Measurements from ENCODE around the gene THSD4.
"Not testable (repeated sequence)": the region's sequence is repeated elsewhere in the genome, so short reads cannot be mapped to it uniquely, and the experiment has no call there.

THSD4 gene

DNA sequence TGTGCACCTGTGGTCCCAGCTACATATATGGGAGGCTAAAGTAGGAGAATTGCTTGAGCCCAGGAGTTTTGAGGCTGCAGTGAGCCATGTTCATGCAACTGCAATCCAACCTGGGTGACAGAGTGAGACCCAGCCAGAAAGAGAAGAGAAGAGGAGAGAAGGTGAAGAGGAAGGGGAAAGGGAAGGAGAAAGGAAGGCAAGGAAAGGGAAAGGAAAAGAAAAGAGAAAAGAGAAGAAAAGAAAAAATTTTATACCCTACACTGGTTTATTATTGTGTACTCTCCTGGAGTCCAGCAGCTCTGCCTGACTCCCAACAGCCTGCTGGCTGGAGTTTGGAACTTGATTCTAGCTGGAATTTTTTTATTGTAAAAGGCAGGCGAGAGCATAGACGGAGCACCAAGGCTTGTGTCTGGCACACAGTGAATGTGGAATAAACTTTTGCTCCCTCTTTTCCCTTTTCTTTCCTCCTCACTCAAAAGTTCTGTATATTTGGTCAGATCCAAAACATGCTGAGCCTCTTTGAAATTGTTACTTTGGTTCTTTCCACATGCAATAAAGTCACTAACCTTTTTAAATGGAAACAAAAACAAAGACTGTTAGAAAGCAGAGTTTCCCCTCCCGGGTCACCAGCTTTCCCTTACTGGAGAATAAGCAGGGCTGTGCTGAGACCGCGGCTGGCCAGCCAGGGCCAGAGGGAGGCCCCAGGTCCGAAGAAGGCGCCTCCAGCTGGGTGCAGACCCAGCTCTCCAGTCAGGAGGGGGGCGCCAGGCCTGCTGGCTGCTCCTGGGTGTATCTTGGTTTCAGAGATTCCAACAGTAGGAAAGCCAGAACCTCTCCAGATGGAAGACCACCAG lies 9.9 kb downstream of the THSD4 start:
- DNase-seq: no peak

DNA sequence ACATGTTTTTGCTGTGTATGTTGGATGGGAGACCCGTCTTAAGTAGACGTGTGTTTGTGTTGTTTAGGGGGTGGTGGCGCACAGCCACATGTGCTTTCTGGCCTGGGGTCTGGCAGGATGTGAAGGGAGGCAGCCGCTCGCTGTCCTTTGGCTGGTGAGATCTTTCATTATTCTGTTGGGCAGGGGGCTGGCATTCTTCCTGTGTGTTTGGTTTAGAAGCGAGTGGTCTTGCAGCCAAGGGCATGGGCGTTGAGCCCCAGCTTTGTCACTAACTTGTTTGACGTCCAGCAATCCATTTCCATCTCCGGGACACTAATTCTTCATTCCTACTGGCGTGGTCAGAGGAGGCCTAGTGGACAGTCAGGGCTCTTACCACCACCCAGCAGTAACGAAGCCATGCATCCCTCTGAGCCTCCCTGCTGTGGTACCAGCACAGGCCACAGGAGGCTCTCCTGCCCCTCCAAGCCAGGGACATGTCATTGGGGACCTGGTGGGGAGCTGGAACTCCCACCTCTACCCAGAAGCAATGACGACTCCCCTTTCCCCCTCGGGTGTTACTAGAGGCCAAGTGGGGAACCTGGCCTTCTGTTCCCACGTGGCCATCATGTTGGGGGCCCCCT lies 10.7 kb downstream of the THSD4 start:
- no peak for DNase-seq

DNA sequence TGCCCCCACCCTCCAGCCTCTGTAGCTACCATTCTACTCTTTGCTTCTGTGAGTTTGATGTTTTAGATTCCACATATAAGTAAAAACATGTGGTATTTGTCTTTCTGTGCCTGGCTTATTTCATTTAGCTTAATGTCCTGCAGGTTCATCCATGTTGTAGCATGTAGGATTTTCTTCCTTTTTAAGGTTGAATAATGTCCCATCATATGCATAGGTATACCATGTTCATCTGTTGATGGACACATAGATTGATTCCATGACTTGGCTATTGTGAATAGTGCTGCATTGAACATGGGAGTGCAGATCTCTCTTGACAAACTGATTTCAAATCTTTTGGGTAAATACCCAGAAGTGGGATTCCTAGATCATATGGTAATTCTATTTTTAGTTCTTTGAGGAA lies 11.8 kb downstream of the THSD4 start:
- no peak for DNase-seq

DNA sequence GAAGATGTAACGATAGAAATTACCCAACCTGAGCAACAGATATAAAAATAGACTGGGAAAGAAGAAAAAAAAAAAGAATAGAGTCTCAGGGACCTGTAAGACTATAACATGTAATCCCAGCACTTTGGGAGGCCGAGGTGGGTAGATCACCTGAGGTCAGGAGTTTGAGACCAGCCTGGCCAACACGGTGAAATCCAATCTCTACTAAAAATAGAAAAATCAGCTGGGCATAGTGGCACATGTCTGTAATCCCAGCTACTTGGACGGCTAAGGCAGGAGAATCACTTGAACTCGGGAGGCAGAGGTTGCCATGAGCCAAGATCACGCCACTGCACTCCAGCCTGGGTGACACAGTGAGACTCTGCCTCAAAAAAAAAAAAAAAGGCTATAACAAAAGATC lies 12.9 kb downstream of the THSD4 start:
- DNase-seq: not testable (repeated sequence)

DNA sequence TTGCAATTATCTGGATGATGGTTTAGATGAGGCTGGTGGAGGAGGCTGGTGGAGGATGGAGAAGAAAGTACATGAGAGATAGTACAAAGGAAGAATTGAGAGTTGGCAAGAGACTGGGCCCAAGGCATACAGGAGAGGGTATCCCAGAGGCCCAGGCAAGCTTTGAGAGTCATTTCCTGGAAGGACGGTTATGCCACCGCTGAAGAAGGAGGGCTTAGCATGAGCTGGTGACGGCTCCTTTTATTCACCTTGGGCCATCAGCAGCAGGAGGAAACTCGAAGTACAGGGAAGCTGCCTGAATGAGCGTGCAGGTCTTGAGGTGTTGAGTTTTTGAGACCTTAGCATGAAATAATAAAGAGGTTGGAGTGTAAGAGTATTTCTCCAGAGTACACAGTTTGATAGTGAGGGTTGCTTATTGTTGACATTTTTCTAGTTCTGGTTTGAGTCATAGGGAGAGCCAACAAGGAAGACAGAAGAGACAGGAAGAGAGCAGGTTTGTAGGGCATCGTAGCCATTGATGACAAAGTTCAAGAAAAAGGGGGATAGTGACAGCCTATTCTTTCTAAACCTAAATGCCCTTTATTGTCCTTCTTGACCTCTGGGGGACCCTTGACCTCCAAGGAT lies 13.8 kb downstream of the THSD4 start:
- no peak for DNase-seq

DNA sequence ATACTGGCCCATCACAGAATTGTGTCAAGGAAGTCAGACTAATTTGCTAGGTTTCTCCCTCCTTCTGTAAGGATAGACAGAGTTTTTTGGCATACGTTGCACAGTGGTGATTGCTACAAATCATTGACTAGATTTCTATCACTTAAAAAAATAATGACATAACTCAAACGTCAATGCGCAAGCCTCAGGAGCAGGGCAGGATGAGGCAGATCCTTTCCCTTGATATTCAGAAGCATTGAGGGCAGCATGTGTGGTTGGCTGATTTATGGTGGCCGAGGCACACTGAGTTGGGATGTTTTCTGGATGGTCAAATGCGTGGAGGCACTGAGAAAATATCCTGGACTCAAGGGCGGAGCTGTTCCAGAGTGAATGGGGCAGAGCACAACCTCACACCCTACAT lies 14.4 kb downstream of the THSD4 start:
- no peak for DNase-seq

DNA sequence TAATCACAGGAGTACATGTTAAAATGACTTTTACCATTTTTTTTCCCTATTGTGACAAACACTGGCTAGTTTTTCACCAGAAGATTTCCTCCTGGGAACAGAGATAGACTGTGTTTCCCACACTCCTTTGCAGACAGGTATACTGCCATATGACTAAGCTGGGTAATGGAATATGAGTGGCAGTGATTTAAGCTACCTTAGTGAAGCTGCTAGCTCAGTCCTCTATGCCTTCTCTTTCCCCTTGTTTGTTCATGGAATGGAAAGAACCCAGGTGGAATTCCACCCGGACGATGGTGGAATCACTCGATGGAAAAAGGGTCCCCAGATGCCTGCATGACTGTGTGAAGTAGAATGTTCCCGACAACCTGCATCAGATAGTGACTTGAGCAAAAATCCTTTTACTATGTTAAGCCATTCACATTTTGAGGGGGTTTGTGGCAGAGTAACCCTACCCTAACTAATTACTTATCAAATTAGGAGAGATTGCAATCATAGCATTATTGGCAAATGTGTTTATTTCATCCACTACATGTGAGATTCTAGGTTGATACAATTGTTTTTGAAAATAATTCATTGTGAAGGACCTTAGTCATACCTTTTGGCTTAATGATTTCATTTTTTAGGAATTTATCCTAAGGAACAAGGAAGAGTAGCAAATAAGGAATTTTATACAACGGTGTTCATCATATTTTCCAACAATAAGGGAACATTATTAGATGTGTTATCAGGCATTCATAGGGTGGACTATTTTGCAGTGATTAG lies 16.5 kb downstream of the THSD4 start:
- DNase-seq: no peak

DNA sequence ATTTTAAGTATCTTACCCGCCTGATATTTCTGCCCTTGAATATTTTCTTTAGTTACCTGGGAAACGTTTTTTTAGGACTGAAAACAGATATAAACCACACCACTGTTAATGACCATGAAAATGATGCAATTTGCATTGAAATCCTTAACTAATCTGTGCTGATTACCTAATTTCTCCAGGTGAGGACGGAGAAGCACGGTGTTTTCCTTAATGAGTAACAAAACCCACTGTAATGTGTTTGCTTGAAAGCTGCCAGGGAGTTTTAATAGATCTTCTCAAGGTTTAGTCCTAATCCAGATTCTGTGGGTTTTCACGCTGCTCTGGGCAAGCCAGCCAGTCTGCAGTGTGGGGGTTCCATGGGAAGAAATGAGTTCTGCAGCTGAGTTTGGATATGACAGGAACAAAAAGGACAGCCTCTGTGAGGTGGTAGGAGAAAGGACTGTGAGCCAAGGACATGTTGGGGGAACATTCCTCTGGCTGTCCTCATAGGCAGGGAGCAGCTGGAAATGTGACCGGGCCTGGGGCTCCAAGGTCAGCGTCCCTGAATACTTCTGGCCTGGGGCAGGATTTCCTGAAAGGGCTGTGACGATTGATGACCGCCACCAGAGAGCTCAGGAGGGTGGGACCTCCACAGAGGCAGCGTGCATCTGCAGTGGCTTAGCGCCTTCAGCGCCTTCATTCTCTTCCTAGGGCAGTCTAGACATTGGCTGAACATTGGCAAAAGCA lies 18.6 kb downstream of the THSD4 start:
- DNase-seq: no peak

DNA sequence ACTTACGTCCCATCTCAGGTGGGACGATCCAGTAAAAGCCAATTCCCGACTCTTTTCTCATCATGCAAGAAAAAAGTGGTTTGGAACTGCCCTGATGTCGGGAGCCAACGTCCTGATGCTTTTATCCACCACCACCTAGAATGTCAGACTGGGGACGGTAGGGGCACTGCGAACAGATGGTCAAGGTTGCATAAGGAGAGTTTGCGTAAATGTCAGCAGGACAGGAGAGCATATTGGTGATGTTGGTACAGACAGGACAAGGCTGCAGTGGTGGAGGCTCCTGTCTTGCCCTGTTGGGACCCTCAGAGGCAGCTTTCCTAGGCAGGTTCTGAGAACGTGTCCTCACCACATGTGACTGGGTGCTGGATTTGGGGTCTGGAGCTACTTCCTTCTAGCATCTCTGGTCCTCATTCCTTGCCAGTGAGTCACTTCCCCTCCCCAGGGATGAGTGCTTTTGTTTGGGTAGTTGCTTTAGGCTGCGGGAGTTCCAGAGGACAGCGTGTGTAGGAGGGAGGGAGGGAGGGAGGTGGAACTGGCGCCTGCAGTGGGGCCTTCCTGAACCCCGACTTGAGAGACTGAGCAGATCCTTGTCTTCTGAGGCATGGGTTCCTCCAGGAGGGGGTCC lies 21.0 kb downstream of the THSD4 start:
- no peak for DNase-seq

DNA sequence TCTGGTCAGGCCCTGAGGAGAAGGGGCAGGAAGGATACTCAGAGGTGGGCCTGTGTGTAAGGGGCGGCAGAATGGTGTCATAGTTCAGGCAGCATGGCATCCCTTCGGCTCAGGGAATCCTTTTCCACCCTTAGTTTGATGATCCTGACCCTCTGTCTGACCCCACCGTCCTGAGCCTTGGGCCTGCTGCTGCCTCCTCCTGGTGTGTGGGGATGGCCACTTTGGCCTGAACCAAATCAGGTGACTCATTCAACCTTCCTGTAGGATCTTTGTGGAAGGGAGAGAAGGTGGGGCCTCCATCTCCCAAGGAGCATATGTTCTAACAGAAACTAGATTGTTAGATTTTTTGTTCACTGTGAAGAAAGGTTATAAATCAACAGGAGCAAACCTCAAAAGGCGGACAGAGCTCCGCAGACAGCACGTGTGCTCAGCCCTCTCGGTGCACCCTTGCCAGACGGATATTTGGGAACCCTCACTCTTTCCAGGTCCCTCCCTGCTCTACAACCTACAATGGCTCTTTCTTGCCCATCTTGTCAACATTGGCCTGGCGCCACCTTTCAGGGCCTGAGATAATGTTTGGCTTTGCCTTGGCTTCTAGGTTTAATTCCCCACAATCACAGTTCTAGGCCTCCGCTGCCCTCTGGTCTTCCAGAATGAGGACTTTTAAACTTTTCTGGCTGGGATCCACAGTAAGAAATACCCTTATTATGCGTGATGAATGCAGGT lies 21.7 kb downstream of the THSD4 start:
- DNase-seq: no peak

DNA sequence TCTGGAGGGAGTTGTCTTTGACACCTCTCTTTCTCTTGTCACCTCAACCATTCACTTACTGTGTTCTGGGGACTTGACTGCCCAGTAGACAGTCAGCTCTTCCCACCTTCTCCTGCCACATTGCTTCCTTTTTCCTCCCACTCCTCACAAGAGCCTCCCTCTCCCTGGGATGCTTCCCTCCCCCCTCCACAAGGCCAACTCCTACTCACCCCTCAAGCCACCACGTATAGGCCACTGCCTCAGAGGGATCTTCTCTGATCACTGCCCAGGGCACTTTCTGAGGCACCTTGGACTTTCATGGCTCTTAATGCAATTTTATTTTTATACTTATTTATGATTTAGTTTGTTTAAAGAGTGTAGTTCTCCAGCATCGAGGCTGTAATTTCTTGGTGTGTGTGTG lies 23.2 kb downstream of the THSD4 start:
- DNase-seq: no peak

DNA sequence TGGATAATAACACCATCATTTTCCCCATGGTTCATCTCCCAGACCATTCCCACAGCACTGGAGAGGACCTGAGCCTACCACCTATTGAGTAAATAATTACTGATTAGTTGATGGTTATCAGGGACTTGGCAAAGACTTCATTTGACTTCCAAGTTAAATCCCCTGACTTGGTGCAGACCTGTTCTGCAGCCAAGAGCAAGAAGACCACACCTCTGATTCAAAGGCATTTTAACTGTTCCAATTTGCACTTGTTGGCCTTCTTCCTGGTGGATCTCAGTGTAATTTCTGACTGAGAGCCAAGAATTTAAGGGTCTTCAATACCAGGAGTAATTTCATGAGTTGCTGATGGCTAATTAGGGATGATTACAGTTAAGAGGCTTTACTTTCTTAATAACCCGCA lies 24.0 kb downstream of the THSD4 start:
- no peak for DNase-seq

DNA sequence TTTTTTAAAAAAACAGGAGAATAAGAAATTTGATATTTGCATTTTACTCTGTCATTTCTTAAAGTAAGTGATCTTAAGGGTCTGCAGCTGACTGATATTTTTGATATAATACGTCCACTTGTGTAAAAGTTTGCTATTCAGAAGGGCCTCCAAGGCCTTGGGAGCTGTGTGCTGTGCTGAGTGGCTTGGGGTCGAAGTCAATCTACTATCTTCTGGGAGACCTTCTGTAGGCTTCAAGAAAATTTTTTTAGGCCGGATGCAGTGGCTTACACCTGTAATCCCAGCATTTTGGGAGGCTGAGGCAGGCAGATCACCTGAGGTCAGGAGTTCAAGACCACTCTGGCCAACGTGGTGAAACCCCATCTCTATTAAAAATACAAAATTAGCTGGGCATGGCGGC lies 26.3 kb downstream of the THSD4 start:
- DNase-seq: no peak

DNA sequence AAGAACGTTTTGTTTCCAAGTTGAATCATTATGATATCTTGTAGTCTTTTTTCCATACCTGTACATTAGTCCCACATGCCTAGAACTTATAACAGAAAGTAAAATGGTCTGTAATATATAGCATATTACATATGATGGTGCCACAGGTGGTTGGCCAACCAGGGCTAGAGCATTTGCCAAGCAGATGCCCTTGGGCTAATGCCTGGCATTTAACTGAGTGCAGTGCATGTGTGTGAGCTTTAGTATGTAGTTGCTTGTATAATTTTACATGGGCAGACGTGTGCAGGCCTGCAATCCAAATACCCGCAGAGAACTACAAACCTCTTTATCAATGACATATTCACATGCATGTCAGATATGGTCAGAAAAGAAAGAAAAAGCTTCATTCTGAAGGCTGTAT lies 27.5 kb downstream of the THSD4 start:
- DNase-seq: no peak

DNA sequence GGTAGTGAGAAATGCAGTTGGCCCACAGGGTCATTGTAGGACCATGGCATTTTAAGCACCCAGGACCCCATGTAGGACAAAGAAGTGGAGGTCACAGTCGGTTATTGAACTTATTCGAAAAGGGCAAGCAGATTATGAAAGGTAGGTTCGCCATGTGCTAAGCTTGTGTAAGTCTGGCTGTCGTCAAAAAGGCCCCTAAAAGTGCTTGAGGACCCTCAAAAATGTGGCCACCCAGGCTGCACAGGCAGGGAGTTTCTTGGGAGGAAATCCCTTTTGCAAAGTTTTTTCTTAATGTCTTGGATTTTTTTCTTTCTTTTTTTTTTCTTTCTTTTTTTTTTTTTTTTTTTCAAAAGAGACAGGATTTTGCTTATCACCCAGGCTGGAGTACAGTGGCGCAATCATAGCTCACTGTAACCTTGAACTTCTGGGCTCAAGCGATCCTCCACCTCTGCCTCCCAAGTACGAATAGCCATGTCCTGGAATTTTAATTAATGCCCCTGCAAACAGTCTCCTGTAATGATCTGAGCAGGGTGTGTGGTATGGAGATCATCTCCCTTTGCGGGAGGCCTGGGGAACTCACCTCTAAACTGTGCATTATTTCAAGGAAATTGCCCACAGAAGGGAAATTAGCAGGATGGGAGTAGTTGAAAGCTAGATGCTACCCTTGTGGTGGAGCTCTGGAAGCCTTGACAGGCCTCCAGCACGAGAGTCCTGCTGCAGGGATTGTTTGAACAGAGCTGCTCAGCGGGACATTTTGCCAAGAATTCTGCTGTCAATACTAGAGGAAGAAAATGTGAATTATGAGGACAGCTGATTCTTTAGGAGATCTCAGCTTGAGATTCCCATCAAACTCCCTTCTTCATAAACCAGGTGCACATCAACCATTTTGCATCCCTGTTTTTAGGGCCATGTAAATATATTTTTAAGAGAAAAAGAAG lies 28.4 kb downstream of the THSD4 start:
- no peak for DNase-seq

DNA sequence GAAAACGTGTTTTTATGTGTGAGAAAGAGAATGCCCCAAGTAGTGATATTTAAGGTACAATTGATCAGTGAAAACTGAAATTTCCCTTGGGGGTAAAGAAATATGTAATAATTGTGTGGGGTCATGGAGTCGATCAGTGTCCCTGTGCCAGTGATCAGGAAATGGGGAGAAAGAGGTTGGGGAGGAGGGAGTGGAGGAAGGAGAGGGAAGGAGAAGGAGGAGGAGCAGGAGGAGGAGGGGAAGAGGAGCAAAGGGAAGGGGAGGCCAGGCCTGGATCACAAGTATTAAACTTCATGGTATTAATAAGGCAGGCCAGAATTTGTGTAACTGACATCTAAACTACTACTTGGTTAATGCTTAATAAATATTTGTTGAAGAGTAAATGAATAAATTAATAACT lies 30.4 kb downstream of the THSD4 start:
- DNase-seq: no peak

DNA sequence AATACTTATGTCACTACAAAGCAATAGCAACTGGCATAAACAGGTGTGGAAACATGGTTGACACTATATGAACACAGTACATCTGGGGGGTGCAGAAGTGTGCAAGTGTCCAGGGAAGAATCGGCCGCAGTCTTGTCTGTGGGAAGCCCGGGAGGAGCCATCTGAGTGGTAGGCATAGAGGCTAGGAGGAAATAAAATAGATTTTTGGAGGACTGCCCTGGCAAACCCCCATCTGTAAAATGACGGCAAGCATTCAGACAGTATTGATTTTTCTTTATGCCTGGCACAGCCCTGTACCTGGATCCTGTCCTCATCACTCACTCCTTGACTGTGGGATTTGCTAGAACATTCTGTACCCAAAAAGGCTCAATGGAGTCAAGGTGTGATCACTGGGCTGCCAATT lies 31.3 kb downstream of the THSD4 start:
- no peak for DNase-seq

DNA sequence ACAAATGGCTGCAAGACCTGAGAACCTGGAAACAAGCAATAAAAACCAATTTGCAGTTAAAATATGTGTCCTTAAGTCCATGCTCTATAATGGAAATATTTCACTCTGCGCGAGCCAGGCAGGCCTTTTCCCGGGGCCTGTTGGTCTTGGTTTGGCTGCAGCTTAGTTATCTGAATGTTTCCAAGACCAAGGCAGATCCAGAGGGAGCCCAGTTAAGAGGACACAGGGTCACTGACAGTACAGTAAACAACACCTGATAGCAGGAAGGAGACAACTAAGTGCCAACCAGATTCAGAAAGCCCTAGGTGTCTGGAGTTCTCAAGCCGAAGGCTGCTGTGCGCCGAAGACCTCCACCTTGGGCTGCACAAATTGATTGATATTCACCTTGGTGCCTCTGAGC lies 32.8 kb downstream of the THSD4 start:
- DNase-seq: no peak

DNA sequence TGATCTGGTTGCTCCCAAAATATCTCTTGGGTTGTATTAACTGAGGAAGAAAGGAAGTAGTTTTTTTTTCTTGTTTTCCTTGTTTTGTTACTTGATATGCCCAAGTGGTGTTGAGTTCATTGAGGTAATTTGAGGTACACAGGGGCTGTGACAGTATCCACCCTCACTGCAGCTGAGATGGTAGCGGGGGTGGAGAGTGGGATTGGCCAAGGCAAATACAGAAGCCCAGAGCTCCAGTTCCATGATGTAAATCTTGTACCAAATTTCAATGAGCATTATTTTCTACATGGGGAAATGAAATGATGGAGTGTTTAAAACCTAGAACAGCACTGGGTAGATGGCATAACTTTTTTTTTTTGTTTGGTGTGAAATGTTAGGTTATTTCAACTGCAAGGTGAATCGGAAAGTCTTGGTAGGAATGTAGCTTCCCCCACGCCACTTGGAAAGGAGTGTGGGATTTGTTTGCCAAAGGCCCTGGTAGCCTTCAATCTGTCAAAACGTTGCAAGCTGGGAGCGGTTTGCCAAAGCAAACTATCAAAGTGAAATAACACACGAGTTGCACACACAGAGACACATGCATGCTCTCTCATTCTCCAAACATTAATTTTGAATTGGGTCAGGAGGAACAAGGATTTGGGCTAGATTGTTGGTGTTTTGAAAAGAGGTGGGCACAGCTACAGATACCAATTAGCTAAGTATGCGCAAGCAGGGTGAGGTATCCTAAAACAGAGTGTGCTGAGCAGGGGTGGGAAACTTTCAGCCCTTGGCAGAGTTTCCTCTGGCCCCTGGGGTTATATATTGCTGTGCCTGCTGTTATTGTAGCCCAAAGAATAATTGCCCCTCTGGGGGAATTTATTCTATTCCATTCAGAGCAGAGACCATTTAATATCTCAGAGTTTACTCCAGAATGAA lies 34.6 kb downstream of the THSD4 start:
- DNase-seq: no peak
